K562 (cell line): ENCODE results near the gene GYPC. TPM values are rescaled to one million over a fixed set of nuclear protein-coding genes. Genes with fewer than 3 reads are reported as not detected.
A peak's percentile ranks its signal among the peaks of the same experiment; 100 is the strongest.

Experiments
- ARID3A ChIP-seq: IDR thresholded peaks from 2 replicates; pipeline ENCODE4 v1.6.1; 2012; ENCODE audit warnings: low read depth, low read length, improper control_type of control experiment, borderline replicate concordance
- BHLHE40 ChIP-seq: IDR thresholded peaks from 2 replicates; pipeline ENCODE4 v1.6.1; 2011; ENCODE audit warnings: low read length, improper control_type of control experiment
- BRF2 ChIP-seq: IDR thresholded peaks from 3 replicates; pipeline ENCODE4 v1.6.1; 2011; ENCODE audit warnings: borderline replicate concordance, mild to moderate bottlenecking; ENCODE audit not compliant: insufficient read length, insufficient read depth
- DEAF1 ChIP-seq: fragments of 450-650 bp; formaldehyde crosslinking; IDR thresholded peaks from 2 replicates; pipeline ENCODE4 v1.4.0; 2020; ENCODE audit warnings: mild to moderate bottlenecking, moderate library complexity
- FOXA1 ChIP-seq: fragments of 450-650 bp; IDR thresholded peaks from 2 replicates; pipeline ENCODE4 v1.6.1; 2016; ENCODE audit warnings: mild to moderate bottlenecking, borderline replicate concordance
- L3MBTL2 ChIP-seq: fragments of 450-650 bp; IDR thresholded peaks from 2 replicates; pipeline ENCODE4 v1.6.1; 2016; ENCODE audit warnings: mild to moderate bottlenecking, moderate library complexity
- MAZ ChIP-seq, 2 experiments: fragments of 450-650 bp in 1 of 2; sonication (generic) in 1 of 2; formaldehyde crosslinking; IDR thresholded peaks in 1 of 2; conservative IDR thresholded peaks in 1 of 2; 2 replicates each; pipeline versions ENCODE4 v1.4.0 to v1.5.0; 2020; ENCODE audit warnings: mild to moderate bottlenecking in 1 of 2, missing genetic modification reagents in 1 of 2
- NCOA1 ChIP-seq: fragments of 450-650 bp; IDR thresholded peaks from 2 replicates; pipeline ENCODE4 v1.6.1; 2016; ENCODE audit warnings: low read depth
- PHTF2 ChIP-seq: fragments of 250-450 bp; sonication (Bioruptor Pico); IDR thresholded peaks from 2 replicates; pipeline ENCODE4 v1.5.0; 2021; ENCODE audit warnings: mild to moderate bottlenecking
- PML ChIP-seq: IDR thresholded peaks from 2 replicates; pipeline ENCODE4 v1.6.1; 2012; ENCODE audit warnings: low read length, inconsistent platforms
- PURB ChIP-seq: sonication (generic); formaldehyde crosslinking; IDR thresholded peaks from 2 replicates; pipeline ENCODE4 v1.9.0; 2021; ENCODE audit warnings: low read depth, mild to moderate bottlenecking, missing genetic modification reagents
- SAFB ChIP-seq: fragments of 200-400 bp; formaldehyde crosslinking; IDR thresholded peaks from 2 replicates; pipeline ENCODE4 v1.6.1; 2017; ENCODE audit warnings: low read depth, low read length, borderline replicate concordance
- SMARCB1 ChIP-seq: IDR thresholded peaks from 2 replicates; pipeline ENCODE4 v1.6.1; 2011; ENCODE audit warnings: improper control_type of control experiment, low read depth; ENCODE audit not compliant: insufficient read length
- SRSF9 ChIP-seq: fragments of 200-400 bp; formaldehyde crosslinking; IDR thresholded peaks from 2 replicates; pipeline ENCODE4 v1.6.1; 2017; ENCODE audit warnings: low read depth, low read length, borderline replicate concordance
- ZBTB49 ChIP-seq: sonication (generic); formaldehyde crosslinking; IDR thresholded peaks from 2 replicates; pipeline ENCODE4 v1.8.0; 2022; ENCODE audit warnings: missing genetic modification reagents, mild to moderate bottlenecking, borderline replicate concordance
- ZNF592 ChIP-seq: fragments of 450-650 bp; IDR thresholded peaks from 2 replicates; pipeline ENCODE4 v1.6.1; 2017; ENCODE audit warnings: antibody characterized with exemption, mild to moderate bottlenecking
- ZNF780A ChIP-seq: fragments of 250-450 bp; sonication (Bioruptor Pico); IDR thresholded peaks from 2 replicates; pipeline ENCODE4 v1.5.0; 2021; ENCODE audit warnings: mild to moderate bottlenecking
- polyA plus RNA-seq, 8 experiments: library from polyadenylated mRNA; depleted of rRNA in 4 of 8; stranded (reverse) in 5 of 8; unstranded in 3 of 8; fragments of >200 nt; fragmentation: Nextera tagmentation in 2 of 8; fragmentation: Illumina TruSeq in 1 of 8; extraction: Ambion mirVana in 2 of 8; extraction: Trizol in 1 of 8; gene quantifications; 2 replicates each; pipeline versions ENCODE4 v1.2.1 to v1.2.3, GENCODE V29; 2011 to 2014; ENCODE audit warnings: inconsistent platforms in 1 of 8, missing spikeins in 1 of 8
- total RNA-seq, 7 experiments: library from RNA; depleted of rRNA in 6 of 7; stranded (reverse); fragments of >200 nt in 6 of 7; fragmentation: Illumina TruSeq in 2 of 7; extraction: Trizol in 2 of 7; gene quantifications; 2 replicates each; pipeline versions ENCODE4 v1.2.1 to v1.2.3, GENCODE V29; 2011 to 2021; ENCODE audit warnings: low replicate concordance in 1 of 7

Gene GYPC
- total and polyA plus RNA-seq, 9 of the 15 experiments (the other 6 are each of a cell fraction or from before 2014, with no cell fraction given), result 50.6 to 282 (median 194) TPM

GRCh38 chr2:126644630-126645191, 11.2 kb upstream of the GYPC start (continued):
- TF ChIP-seq ARID3A (no peak), PHTF2 (CRISPR knock-in tag) (no peak), ZNF780A (CRISPR knock-in tag) (no peak), PML (no peak), SAFB (no peak), PURB (CRISPR knock-in tag) (no peak), FOXA1 (no peak), MAZ (CRISPR knock-in tag; conservative IDR thresholded peaks at IDR 0.05 in 1 of 2, IDR thresholded peaks at IDR 0.05 in 1 of 2) (no peak), SMARCB1 (no peak), BHLHE40 (no peak), ZNF592 (no peak; the same call in 1 of the 2 replicates), DEAF1 (CRISPR knock-in tag) (no peak), BRF2 (no peak), SRSF9 (no peak), ZBTB49 (CRISPR knock-in tag) (no peak), L3MBTL2 (peak; percentile 51; the same call in 1 of the 2 replicates), NCOA1 (no peak)
